ENCODE measurements around the gene KRT6B.

KRT6B gene

DNA sequence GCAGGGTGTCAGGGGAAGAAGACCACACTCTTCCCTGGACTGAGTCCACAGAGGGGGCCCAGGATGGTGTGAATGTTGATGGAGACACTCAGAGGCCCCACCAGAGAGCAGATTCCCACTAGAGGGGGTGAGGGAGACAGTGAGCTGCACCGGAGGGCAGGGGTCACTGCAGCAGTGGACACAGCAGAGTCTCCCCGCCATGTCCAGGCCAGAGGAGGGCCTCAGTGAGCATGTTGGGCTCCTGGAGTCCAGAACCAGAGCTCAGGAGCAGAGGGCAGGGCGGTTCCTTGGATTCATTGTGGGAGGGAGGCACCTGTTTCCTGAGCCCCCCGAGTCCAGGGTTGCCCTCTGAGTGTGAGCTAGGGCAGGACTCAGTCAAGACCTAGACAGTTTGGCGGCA lies 44.0 kb downstream of the KRT6B start:
- DNase-seq = no peak

- no peak for DNase-seq
Measured at GRCh38 chr12:52405922-52406385, 46.0 kb downstream of the KRT6B start, which contains the start of gene KRT82. KRT82 (minus strand) TSS chr12:52406335; CDS start chr12:52406277, 58 bp downstream.

GRCh38 chr12:52404951-52405350 lies 47.0 kb downstream of the KRT6B start:
- no peak for DNase-seq

- no peak for DNase-seq
Measured at GRCh38 chr12:52403561-52403960, 48.4 kb downstream of the KRT6B start.

- DNase-seq = no peak
Measured at GRCh38 chr12:52402873-52403540, 48.9 kb downstream of the KRT6B start.

DNA sequence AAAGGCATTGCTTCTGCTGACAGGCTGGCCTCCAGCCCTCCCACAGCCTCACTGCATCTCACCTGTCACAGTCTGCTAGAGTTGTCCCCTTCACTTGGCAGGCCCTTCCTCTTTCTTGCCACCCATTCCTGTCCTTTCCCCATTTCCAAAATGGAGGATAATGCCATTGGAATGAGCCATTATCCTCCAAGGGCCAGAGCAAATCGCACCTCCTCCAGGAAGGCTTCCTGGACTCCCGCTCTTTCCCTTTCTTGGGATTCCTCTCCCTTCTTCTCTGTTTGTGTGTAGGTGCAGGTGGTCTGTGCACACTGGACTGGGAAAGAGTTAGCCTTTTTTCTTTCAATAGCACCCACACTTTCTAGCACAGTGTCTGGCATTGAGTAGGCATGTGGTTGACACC lies 49.6 kb downstream of the KRT6B start:
- no peak for DNase-seq

- no peak for DNase-seq
Measured at GRCh38 chr12:52401926-52402325, 50.0 kb downstream of the KRT6B start.

DNA sequence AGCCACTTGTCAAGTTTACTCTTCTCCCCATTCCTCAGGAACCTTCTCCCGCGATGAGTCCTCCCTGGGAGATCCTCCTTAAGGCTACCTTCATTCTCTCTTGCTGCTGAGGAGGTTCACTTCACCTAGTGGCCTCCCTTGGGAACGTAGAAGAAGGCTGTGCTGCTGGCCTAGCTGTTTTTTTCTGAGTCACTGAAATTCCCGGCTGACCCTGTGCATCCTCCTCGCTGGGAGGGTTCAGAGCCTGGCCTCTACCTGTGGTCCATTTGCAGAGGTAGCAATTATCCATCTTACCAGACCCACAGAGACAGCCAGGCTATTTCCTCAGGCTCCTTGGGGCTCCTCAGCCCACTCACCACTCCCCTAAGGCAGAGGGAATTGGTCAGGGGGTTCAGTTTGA lies 50.4 kb downstream of the KRT6B start:
- DNase-seq = no peak

DNA sequence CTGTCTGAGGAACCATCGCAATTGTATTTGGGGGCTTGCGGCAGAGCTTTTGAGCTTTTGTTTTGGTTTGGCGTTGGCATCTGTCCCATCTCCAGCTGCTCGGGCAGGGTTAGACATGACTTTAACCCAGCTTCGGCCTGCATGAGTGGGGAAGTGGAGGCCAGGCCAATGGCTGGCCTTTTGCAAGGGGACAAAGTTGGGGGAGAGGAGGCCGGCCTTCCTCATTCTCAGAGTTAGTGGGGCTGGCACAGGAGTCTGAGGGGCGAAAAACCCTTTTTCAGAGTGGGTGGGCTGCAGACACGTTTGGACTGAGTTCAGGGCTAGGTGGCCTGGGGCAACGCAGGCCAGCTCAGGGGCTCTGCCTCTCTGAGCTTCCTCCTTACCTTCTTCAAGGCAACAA lies 51.0 kb downstream of the KRT6B start:
- no peak for DNase-seq

DNA sequence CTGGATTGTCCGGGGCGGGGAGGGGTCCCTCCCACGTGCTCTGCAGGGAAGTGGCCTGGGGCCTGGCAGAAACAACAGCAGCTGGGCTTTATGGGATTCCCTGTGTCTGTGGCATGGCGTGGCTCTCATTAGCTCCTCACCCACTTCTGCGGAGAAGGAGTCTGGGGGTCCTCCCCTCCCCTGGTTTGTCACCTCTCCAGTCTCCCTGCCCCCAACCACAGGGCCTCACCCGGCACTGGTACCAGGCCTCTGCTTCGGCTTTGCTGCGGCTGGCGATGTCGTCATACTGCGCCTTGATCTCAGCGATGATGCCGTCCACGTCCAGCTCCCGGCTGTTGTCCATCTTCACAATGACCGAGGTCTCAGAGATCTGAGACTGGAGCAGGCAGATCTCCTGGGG lies 52.2 kb downstream of the KRT6B start:
- no peak for DNase-seq

DNA sequence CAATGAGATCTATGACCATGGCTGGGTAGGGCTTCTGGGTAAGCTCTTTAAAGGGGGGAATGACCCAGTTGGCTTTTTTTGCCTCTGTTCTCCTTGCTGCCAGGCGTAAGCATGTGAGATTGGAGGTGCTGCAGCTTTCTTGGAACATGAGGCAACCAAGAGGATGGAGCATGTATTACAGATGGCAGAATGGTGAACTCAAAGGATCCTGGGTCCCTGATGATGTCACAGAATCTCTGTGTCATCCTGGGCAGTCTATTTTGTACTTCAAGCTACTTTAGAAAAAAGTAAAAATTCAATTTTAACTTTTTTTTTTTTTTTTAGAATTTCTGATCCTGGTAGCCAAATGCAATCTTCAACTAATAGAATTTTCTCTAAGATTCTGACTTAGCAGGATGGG lies 53.8 kb downstream of the KRT6B start:
- no peak for DNase-seq

DNA sequence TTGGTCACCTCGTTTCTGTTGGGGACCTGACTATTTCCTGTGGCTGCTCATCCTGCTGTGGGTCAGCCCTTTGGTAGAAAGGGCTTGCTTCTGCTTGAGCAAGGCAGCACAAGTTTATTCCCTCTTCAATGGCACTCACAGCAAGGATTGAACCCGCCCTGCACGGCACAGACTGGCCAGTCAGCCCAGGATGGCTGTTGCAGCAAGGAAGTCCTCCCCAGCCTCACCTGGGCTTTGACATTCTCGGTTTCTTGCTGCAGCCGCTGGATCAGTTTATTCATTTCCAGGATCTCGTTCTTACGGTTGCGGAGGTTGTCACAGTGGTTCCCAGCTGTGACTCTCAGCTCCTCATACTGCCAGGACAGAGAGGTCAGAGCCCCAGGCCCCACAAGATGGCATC lies 55.3 kb downstream of the KRT6B start:
- no peak for DNase-seq
